NK-92 (cell line): ENCODE measurements around the gene ZNF446.
"Not testable (repeated sequence)": the region's sequence is repeated elsewhere in the genome, so short reads cannot be mapped to it uniquely, and the experiment has no call there.

ENCODE experiments used
- DNase-seq: peaks from one replicate; lab custom pipeline; 2025; ENCODE audit not compliant: unreplicated experiment; lab: John Stamatoyannopoulos, UW

ZNF446 gene

GRCh38 chr19:58475714-58476497 lies at the start of gene ZNF446:
TSS of gene ZNF446 (plus strand) at chr19:58476352. CDS start at chr19:58477219, 867 bp downstream.
- peak; percentile 77 for DNase-seq

GRCh38 chr19:58428617-58429016 lies 47.5 kb upstream of the ZNF446 start:
- no peak for DNase-seq

GRCh38 chr19:58429745-58430144 lies 46.4 kb upstream of the ZNF446 start:
- no peak for DNase-seq

- DNase-seq: no peak
These were observed 41.9 kb upstream of the ZNF446 start for GRCh38 chr19:58434217-58434616.

- peak; percentile 82 for DNase-seq
These were observed 36.3 kb upstream of the ZNF446 start, which contains the start of gene ZNF132 for GRCh38 chr19:58439576-58440554. TSS of gene ZNF132 (minus strand) at chr19:58440153. CDS start at chr19:58439821, 332 bp downstream.

GRCh38 chr19:58440556-58440955 lies 35.6 kb upstream of the ZNF446 start:
- no peak for DNase-seq

GRCh38 chr19:58442986-58443385 lies 33.2 kb upstream of the ZNF446 start:
- not testable (repeated sequence) for DNase-seq

GRCh38 chr19:58448860-58449259 lies 27.3 kb upstream of the ZNF446 start:
- DNase-seq: not testable (repeated sequence)

- DNase-seq: not testable (repeated sequence)
These were observed 26.2 kb upstream of the ZNF446 start for GRCh38 chr19:58449980-58450379.

- no peak for DNase-seq
These were observed 25.2 kb upstream of the ZNF446 start for GRCh38 chr19:58450856-58451357.

GRCh38 chr19:58451358-58452101 lies 24.6 kb upstream of the ZNF446 start, which contains the start of gene ZNF324B:
TSS of gene ZNF324B (plus strand) at chr19:58451622. CDS start at chr19:58453702, 2,080 bp downstream.
- peak; percentile 70 for DNase-seq

GRCh38 chr19:58453743-58454142 lies 22.4 kb upstream of the ZNF446 start:
- no peak for DNase-seq

GRCh38 chr19:58455306-58455705 lies 20.8 kb upstream of the ZNF446 start:
- no peak for DNase-seq

- no peak for DNase-seq
These were observed 20.0 kb upstream of the ZNF446 start for GRCh38 chr19:58456111-58456510.

- DNase-seq: no peak
These were observed 16.1 kb upstream of the ZNF446 start for GRCh38 chr19:58460039-58460438.

GRCh38 chr19:58466089-58466759 lies 9.9 kb upstream of the ZNF446 start:
- no peak for DNase-seq

- peak; percentile 88 for DNase-seq
These were observed 9.2 kb upstream of the ZNF446 start, which contains the start of gene ZNF324 for GRCh38 chr19:58466760-58467589. TSS of gene ZNF324 (plus strand) at chr19:58467080. CDS start at chr19:58469186, 2,106 bp downstream.

- DNase-seq: no peak
These were observed 7.8 kb upstream of the ZNF446 start for GRCh38 chr19:58468216-58468839.
